HUES64 (cell line): ENCODE results near the gene ZYG11A. TPM values are rescaled to one million over a fixed set of nuclear protein-coding genes. Genes with fewer than 3 reads are reported as not detected.
"Not testable (repeated sequence)": the region's sequence is repeated elsewhere in the genome, so short reads cannot be mapped to it uniquely, and the experiment has no call there.

Source experiments
- H3K27ac ChIP-seq: 2 replicates; pipeline ENCODE4 v1.7.0; 2013; ENCODE audit warnings: low read depth, low read length, inconsistent platforms
- H3K27me3 ChIP-seq: 2 replicates; pipeline ENCODE4 v1.6.1; 2013; ENCODE audit warnings: mild to moderate bottlenecking, low read length; ENCODE audit not compliant: insufficient read depth
- H3K36me3 ChIP-seq: 2 replicates; pipeline ENCODE4 v1.6.1; 2013; ENCODE audit warnings: mild to moderate bottlenecking, low read length; ENCODE audit not compliant: insufficient read depth
- H3K4me1 ChIP-seq: 2 replicates; pipeline ENCODE4 v1.6.1; 2013; ENCODE audit warnings: mild to moderate bottlenecking, low read length, moderate library complexity; ENCODE audit not compliant: insufficient read depth
- H3K4me3 ChIP-seq: 2 replicates; pipeline ENCODE4 v1.5.1; 2013; ENCODE audit warnings: mild to moderate bottlenecking, low read length, moderate library complexity
- H3K9ac ChIP-seq: 2 replicates; pipeline ENCODE4 v1.6.1; 2013; ENCODE audit warnings: mild to moderate bottlenecking, low read depth, low read length
- H3K9me3 ChIP-seq: 2 replicates; pipeline ENCODE4 v1.6.1; 2013; ENCODE audit warnings: low read depth, low read length; ENCODE audit not compliant: insufficient read depth
- WGBS: fragments of 150-250, 120-280 bp; methylation state at CpG from one replicate; pipeline ENCODE4 v1.1.7; 2013; ENCODE audit warnings: missing lambda C conversion rate; 5-methylcytosine and 5-hydroxymethylcytosine counted together
- polyA plus RNA-seq, 2 experiments: library from polyadenylated mRNA; stranded (reverse); fragments of 50-300 nt; gene quantifications; one replicate each; pipeline ENCODE4 v1.2.3, GENCODE V29; 2013

The ZYG11A gene
- polyA plus RNA-seq (2013, experiment 1 of 2): 0.45 TPM
- 0.70 TPM for polyA plus RNA-seq (2013, experiment 2 of 2)

DNA sequence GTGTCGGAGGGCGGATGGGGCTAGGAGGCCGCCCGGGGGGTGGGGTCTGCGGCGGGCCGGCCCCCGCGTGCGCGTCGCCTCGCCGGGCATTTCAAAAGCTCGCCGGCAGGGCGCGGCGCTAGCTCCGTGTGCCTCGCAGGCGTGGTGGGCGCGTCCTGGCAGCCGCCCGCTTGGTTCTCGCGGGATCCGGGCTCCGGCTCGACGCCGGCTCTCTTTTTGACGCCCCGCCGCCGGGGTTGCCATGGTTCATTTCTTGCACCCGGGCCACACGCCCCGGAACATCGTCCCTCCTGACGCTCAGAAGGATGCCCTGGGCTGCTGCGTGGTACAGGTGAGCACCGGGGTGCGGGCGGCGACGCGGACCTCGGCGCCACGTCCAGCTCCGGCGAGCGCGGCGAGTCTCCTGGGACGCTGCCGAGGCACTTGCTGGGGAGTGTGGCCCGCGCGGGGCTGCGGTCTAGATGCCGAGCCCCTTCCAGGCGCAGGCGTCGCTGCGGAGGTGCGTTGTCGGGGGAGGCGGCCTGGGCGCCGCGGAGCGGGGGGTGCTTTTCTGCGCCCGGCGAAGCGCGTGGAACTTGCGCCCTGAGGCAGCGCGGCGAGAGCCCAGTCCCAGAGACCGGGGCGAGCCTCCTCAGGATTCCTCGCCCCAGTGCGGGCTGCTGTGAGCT lies at the start of gene ZYG11A:
Gene ZYG11A (plus strand): TSS at position 118 of the 668 bp plus-strand sequence. CDS start 124 bp downstream, at position 242.
- under 1% methylated on average over 88 of the region's 88 CpGs for WGBS
- no peaks in the 10 kb centered on the region for H3K36me3 ChIP-seq
- peak within 1 kb of the TSS; percentile 62 for H3K4me3 ChIP-seq
- no peak within 1 kb of the TSS; the same call in 1 of the 2 replicates for H3K27ac ChIP-seq
- peaks cover 40% of the 10 kb centered on the region for H3K27me3 ChIP-seq
- peak within 1 kb of the TSS; percentile 51 for H3K9ac ChIP-seq
- H3K4me1 ChIP-seq: peaks cover 4% of the 10 kb centered on the region; the same call in 1 of the 2 replicates
- H3K9me3 ChIP-seq: no peaks in the 10 kb centered on the region

DNA sequence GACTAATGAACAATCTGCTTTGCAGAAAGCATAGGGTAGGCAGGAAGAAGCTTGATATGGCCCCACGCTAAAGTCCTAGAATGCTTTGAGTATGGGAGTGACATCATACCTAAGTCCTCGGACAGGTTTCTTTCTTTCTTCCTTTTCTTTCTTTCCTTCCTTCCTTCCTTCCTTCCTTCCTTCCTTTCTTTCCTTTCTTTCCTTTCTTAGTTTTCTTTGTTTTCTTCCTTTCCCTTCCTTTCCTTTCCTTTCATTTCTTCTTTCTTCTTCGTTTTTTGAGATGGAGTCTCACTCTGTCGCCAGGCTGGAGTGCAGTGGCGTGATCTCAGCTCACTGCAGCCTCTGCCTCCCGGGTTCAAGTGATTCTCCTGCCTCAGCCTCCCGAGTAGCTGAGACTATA lies 48.8 kb upstream of the ZYG11A start:
- H3K4me1 ChIP-seq, H3K27ac ChIP-seq, H3K9ac ChIP-seq, H3K27me3 ChIP-seq, H3K9me3 ChIP-seq, H3K4me3 ChIP-seq: not testable (repeated sequence)
- H3K36me3 ChIP-seq: peaks cover 29% of the 10 kb centered on the region
- 96% methylated on average over 7 of the region's 7 CpGs for WGBS

DNA sequence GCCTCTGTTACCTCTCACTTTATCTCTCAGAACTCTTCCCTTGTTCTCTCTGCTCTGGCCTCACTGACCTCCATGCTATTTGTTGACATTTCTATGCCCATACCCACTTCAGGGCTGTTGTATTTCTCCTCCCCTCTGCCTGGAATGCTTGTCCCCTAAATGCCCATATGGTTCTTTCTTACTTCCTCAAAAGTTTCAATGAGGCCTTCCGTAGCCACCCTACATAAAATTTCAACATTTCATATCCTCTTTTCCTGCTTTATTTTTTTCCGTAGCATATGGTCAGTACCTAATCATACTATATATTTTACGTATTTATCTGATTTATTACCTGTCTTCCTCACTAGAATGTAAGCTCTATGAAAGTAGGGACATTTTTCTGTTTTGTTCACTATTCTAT lies 47.1 kb upstream of the ZYG11A start:
- H3K4me3 ChIP-seq: no peak overlapping the region

DNA sequence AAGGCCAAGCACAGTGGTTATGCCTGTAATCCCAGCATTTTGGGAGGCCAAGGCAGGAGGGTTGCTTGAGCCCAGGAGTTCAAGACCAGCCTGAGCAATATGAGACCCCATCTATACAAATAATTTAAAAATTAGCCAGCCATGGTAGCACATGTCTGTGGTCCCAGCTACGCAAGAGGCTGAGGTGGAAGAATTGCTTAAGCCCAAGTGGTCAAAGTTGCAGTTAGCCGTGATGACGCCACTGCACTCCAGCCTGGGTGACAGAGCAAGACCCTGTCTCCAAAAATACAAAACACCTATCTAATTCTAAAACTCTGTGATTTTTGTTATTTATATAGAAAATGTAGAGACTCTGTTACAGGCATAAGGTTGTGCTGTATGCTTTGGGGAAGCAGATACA lies 44.2 kb upstream of the ZYG11A start:
- no peak overlapping the region for H3K9ac ChIP-seq
- 97% methylated on average over 3 of the region's 3 CpGs for WGBS
- H3K4me3 ChIP-seq: no peak overlapping the region
- H3K27ac ChIP-seq: no peak overlapping the region
- no peaks in the 10 kb centered on the region for H3K9me3 ChIP-seq
- H3K36me3 ChIP-seq: peaks cover 19% of the 10 kb centered on the region
- no peaks in the 10 kb centered on the region for H3K4me1 ChIP-seq
- no peaks in the 10 kb centered on the region for H3K27me3 ChIP-seq

More for the DNA sequence above, 47.1 kb upstream of the ZYG11A start:
- WGBS: 98% methylated on average over 3 of the region's 3 CpGs
- no peaks in the 10 kb centered on the region for H3K27me3 ChIP-seq
- H3K27ac ChIP-seq: no peak overlapping the region
- no peaks in the 10 kb centered on the region for H3K9me3 ChIP-seq
- H3K36me3 ChIP-seq: peaks cover 19% of the 10 kb centered on the region
- no peak overlapping the region for H3K9ac ChIP-seq
- no peaks in the 10 kb centered on the region for H3K4me1 ChIP-seq

DNA sequence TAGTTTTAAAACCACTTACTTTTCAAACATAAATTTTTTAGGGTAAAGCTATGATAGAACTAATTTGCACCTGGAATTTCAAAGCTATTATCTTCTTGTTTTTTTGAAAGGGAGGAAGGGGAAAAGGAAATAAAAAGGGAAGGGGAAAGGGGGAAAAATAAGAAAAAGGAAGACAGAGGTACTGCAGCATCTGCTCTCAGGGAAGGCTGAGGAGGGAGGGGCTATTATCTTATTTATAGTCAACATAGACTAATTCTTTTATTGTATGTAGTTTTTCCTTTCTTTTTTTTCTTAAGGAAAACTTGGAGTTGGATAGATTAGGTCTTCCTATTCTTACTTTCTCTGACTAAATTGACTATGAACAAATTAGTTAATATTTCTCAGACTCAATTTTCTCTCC lies 41.5 kb upstream of the ZYG11A start:
- H3K36me3 ChIP-seq: peaks cover 24% of the 10 kb centered on the region
- no peak overlapping the region for H3K27ac ChIP-seq
- no peaks in the 10 kb centered on the region for H3K27me3 ChIP-seq
- no peaks in the 10 kb centered on the region for H3K4me1 ChIP-seq
- H3K9me3 ChIP-seq: no peaks in the 10 kb centered on the region
- H3K4me3 ChIP-seq: no peak overlapping the region
- H3K9ac ChIP-seq: no peak overlapping the region

DNA sequence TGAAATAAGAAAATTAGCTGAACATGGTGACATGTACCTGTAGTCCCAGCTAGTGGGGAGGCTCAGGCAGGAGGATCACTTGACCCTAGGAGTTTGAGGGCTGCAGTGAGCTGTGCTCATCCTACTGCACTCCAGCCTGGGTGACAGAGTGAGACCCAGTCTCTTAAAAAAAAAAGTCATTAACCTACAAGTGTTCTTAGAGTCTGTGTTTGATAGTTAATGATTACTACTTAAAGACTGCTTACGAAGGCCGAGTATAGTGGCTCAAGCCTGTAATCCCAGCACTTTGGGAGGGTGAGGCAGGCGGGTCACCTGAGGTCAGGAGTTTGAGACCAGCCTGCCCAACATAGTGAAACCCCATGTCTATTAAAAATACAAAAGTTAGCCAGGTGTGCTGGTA lies 38.5 kb upstream of the ZYG11A start:
- not testable (repeated sequence) for H3K27ac ChIP-seq
- WGBS: 98% methylated on average over 3 of the region's 3 CpGs

DNA sequence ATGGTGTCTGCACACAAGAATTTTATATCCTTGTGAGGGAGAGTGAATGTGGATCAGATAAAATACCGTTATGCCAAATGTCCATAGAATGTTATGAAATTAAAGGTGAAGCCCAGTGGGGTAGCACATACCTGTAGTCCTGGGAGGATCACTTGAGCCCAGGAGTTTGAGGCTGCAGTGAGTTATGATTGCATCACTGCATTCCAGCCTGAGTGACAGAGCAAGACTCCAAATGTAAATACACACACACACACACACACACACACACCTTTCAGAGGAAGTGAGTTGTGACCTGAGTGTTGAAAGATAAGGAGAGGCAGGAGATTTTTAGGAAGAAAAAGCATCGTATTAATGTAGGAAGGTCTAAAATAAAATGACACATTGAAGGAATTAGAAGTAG lies 28.1 kb upstream of the ZYG11A start:
- Histone ChIP-seq H3K27me3 (no peaks in the 10 kb centered on the region), H3K36me3 (peaks cover 26% of the 10 kb centered on the region), H3K4me3 (no peak overlapping the region), H3K27ac (no peak overlapping the region), H3K9me3 (no peaks in the 10 kb centered on the region), H3K4me1 (no peaks in the 10 kb centered on the region), H3K9ac (no peak overlapping the region)
- WGBS: 93% methylated on average over 2 of the region's 2 CpGs

More for the DNA sequence above, 38.5 kb upstream of the ZYG11A start:
- H3K9me3 ChIP-seq, H3K9ac ChIP-seq, H3K27me3 ChIP-seq, H3K4me3 ChIP-seq, H3K4me1 ChIP-seq: not testable (repeated sequence)
- peaks cover 12% of the 10 kb centered on the region for H3K36me3 ChIP-seq

DNA sequence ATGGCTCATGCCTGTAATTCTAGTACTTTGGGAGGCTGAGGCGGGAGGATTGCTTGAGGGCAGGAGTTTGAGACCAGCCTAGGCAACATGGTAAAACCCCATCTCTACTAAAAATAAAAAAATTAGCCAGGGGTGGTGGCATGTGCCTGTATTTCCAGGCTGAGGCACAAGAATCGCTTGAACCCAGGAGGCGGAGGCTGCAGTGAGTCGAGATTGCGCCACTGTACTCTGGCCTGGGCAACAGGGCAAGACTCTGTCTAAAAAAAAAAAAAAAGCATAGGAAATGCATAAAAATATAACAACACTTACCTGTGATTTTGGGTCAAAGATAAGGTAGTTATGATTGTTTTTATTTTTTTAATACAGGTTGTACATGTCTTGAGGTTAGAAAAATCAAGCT lies 21.7 kb upstream of the ZYG11A start:
- WGBS: 95% methylated on average over 5 of the region's 5 CpGs
- H3K27me3 ChIP-seq, H3K9ac ChIP-seq, H3K27ac ChIP-seq, H3K9me3 ChIP-seq, H3K4me3 ChIP-seq, H3K4me1 ChIP-seq: not testable (repeated sequence)
- H3K36me3 ChIP-seq: peaks cover 27% of the 10 kb centered on the region

DNA sequence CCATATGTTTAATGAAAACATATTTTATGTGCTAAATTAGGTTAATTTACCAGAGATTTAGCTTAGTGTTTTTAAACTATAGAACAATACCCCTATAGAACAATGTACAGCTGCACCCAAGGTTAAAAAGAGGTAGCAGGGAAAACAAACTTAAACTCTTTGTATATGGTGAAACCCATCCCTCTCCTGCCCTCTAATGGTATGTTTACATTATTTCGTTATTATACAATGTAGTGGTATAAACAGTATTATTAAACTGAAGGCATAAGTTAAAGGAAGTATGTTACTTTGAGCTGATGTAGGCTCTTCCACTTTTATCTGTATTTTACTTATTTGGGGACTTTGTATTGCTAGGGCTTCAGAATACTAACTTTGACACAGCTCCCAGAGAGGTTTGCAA lies 16.7 kb upstream of the ZYG11A start:
- no peaks in the 10 kb centered on the region for H3K4me1 ChIP-seq
- H3K9me3 ChIP-seq: no peaks in the 10 kb centered on the region
- no peaks in the 10 kb centered on the region for H3K27me3 ChIP-seq
- H3K9ac ChIP-seq: no peak overlapping the region
- H3K4me3 ChIP-seq: no peak overlapping the region
- WGBS: no CpG with 5 or more reads among the region's 1 CpG
- H3K36me3 ChIP-seq: peaks cover 13% of the 10 kb centered on the region
- H3K27ac ChIP-seq: no peak overlapping the region

DNA sequence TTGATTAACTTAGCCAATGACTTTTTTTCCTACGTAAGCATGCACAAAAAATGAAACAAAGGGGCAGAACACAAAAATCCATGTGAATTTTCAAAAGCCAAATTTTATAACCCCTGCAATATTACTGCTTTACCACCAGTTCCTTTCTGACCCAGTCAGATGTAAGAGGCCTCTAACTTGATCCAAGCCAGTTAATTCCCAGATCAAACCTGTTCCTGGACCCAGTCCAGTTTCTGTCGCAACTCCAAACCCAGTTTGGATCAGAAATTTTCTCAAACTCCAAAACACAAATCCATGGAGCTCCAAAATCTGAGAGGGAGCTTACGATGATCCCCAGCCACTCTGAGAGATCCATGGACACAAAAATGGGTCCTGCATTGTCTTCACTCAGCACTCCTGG lies 7.8 kb upstream of the ZYG11A start:
- H3K27ac ChIP-seq: no peak overlapping the region
- H3K27me3 ChIP-seq: no peaks in the 10 kb centered on the region
- H3K9me3 ChIP-seq: no peaks in the 10 kb centered on the region
- H3K4me3 ChIP-seq: no peak overlapping the region
- H3K4me1 ChIP-seq: peaks cover 9% of the 10 kb centered on the region
- H3K36me3 ChIP-seq: no peaks in the 10 kb centered on the region
- whole genome bisulfite sequencing: 90% methylated on average over 3 of the region's 3 CpGs
- no peak overlapping the region for H3K9ac ChIP-seq

DNA sequence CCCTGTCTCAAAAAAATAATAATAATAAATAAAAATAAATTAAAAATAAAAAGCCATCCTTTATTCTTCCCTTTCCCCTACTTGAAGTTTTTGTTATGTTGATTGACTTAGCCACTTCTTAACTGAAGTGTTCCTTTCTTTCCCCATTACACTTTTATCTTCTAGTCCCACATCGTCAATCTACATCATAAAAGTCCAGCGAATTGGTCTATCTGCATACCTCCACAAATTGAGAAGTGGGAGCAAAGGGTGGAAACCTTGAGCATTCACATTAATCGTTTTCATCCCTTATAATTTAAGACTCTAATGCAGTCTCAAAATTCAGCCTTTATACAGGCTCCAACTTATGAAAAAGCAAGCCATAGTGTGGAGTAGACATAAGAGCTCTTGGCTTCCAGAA lies 6.5 kb upstream of the ZYG11A start:
- peak overlapping the region; percentile 10; the same call in 1 of the 2 replicates for H3K4me3 ChIP-seq
- H3K27me3 ChIP-seq: 0 out of 2 replicates have a peak, but pooled peaks cover 1% of the 10 kb centered on the region
- H3K9ac ChIP-seq: 0 out of 2 replicates have a peak overlapping the region, but pooled peaks have one; percentile 13
- 27% methylated on average over 3 of the region's 3 CpGs for WGBS
- peaks cover 9% of the 10 kb centered on the region for H3K4me1 ChIP-seq
- H3K9me3 ChIP-seq: no peaks in the 10 kb centered on the region
- peak overlapping the region; percentile 50; the same call in 1 of the 2 replicates for H3K27ac ChIP-seq
- H3K36me3 ChIP-seq: no peaks in the 10 kb centered on the region

DNA sequence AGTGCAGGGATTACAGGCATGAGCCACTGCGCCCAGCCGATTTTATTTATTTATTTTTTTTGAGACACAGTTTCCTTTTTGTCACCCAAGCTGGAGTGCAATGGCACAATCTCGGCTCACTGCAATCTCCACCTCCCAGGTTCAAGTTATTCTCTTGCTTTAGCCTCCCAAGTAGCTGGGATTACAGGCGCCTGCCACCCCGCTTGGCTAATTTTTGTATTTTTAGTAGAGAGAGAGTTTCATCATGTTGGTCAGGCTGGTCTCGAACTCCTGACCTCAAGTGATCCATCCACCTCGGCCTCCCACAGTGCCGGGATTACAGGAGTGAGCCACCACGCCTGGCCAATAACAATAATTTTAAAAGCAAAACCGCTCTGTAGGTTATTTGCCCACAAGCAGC lies 3.4 kb upstream of the ZYG11A start:
- not testable (repeated sequence) for H3K36me3 ChIP-seq, H3K4me3 ChIP-seq, H3K9me3 ChIP-seq, H3K27ac ChIP-seq, H3K4me1 ChIP-seq, H3K9ac ChIP-seq
- 94% methylated on average over 8 of the region's 10 CpGs for WGBS
- H3K27me3 ChIP-seq: peaks cover 31% of the 10 kb centered on the region
